Natural killer cell (primary cell): ENCODE results near the gene BEST2. TPM values are rescaled to one million over a fixed set of nuclear protein-coding genes. Genes with fewer than 3 reads are reported as not detected.

Source experiments
- ATAC-seq, 3 donors: fragments of 150-1000 bp in 2 of 3; fragments of 200-7000 bp in 1 of 3; cut with Tn5 transposase; 1 replicate in 1 of 3; 2 replicates in 2 of 3; pipeline ENCODE4 v1.10.0; 2021; ENCODE audit warnings: mild to moderate bottlenecking in 2 of 3, moderate library complexity in 2 of 3
- DNase-seq, 2 donors: peaks; one replicate each; pipeline versions ENCODE4 v3.0.0 to v3.0.0-alpha.2; 2013 to 2021; ENCODE audit warnings: mixed read lengths in 1 of 2
- H3K27ac ChIP-seq: one replicate; pipeline ENCODE4 v1.5.1; 2013; ENCODE audit warnings: mild to moderate bottlenecking, low read length
- H3K27me3 ChIP-seq: one replicate; pipeline ENCODE4 v1.6.1; 2013; ENCODE audit warnings: low read length; ENCODE audit not compliant: control insufficient read depth, insufficient read depth
- H3K36me3 ChIP-seq: one replicate; pipeline ENCODE4 v1.6.1; 2013; ENCODE audit warnings: low read length; ENCODE audit not compliant: control insufficient read depth, insufficient read depth
- H3K4me1 ChIP-seq: one replicate; pipeline ENCODE4 v1.6.1; 2013; ENCODE audit warnings: low read length; ENCODE audit not compliant: control insufficient read depth, insufficient read depth
- H3K4me3 ChIP-seq: one replicate; pipeline ENCODE4 v1.5.1; 2013; ENCODE audit warnings: low read length
- H3K9me3 ChIP-seq: one replicate; pipeline ENCODE4 v1.6.1; 2013; ENCODE audit warnings: low read length; ENCODE audit not compliant: control insufficient read depth, insufficient read depth
- H3K27ac Mint-ChIP-seq, 2 donors: one replicate each; pipeline ENCODE4 v1.8.0; 2022; ENCODE audit warnings: mild to moderate bottlenecking in 2 of 2, mixed read lengths in 2 of 2, moderate library complexity in 1 of 2
- H3K27me3 Mint-ChIP-seq, 2 donors: one replicate each; pipeline ENCODE4 v1.8.0; 2022; ENCODE audit warnings: low read depth in 2 of 2, mixed read lengths in 2 of 2
- H3K36me3 Mint-ChIP-seq: one replicate; pipeline ENCODE4 v1.8.0; 2022; ENCODE audit warnings: mixed read lengths
- H3K4me1 Mint-ChIP-seq, 2 donors: one replicate each; pipeline ENCODE4 v1.8.0; 2022; ENCODE audit warnings: mixed read lengths in 2 of 2
- H3K4me3 Mint-ChIP-seq: one replicate; pipeline ENCODE4 v1.8.0; 2022; ENCODE audit warnings: mild to moderate bottlenecking, moderate library complexity, mixed read lengths
- H3K9me3 Mint-ChIP-seq, 2 donors: one replicate each; pipeline ENCODE4 v1.8.0; 2022; ENCODE audit warnings: mixed read lengths in 2 of 2
- WGBS: methylation state at CpG from one replicate; pipeline ENCODE4 v1.1.7; 2013; ENCODE audit warnings: missing lambda C conversion rate; ENCODE audit not compliant: insufficient coverage; 5-methylcytosine and 5-hydroxymethylcytosine counted together
- intact Hi-C: fragments of 100-400 bp; cut with micrococcal nuclease; formaldehyde crosslinking; loops from one replicate; pipeline ENCODE4 v1.14.2; 2022
- total RNA-seq, 4 donors: library from RNA; stranded (reverse); fragments of 120-200 nt in 1 of 4; gene quantifications; one replicate each; pipeline versions ENCODE4 v1.2.3 to v1.2.4, GENCODE V29; 2013 to 2022
- TF ChIP-seq, protein P1 (sequence below): fragments of 200-600 bp; IDR thresholded peaks from one replicate; pipeline ENCODE4 v1.8.0; 2022; ENCODE audit warnings: antibody characterized with exemption

BEST2 gene
- total RNA-seq, 3 donors from 2014 or later (not counting 1 experiment from before 2014, with no cell fraction given): not detected

DNA sequence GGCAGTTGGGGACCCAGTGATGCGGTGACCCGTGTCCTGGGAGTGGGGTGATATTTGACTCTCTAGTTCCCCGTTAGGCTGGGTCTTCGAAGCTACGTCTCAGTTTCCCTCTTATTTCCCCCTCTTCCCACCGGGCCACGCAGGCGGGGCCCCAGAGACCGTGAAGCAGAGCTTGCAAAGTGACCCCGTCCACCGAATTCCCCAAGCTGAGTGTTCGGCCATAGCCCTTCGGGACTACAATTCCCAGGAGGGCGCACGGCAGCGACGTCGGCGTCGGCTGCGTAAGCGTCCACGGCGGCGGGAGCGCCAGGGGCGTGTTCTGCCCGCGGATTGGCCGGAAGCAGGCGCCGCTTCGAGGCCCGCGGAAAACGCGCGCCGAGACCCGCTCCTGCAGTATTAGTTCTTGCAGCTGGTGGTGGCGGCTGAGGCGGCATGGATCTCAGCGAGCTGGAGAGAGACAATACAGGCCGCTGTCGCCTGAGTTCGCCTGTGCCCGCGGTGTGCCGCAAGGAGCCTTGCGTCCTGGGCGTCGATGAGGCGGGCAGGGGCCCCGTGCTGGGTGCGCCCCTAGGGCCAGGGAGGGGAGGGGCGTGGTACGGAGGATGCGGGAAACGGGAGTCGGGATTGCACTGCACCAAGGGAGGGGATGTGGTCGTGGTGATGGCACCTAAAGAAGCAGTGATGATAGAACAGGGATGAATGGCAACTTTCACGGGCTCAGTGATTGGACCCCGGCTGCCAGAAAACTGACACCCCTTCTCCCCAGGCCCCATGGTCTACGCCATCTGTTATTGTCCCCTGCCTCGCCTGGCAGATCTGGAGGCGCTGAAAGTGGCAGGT lies 54.9 kb downstream of the BEST2 start, which contains the start of gene RNASEH2A:
RNASEH2A (plus strand) TSS at position 343 of the 840 bp plus-strand sequence; CDS start at position 433, 90 bp downstream.
- peak within 1 kb of the TSS; percentile 93 for H3K4me3 ChIP-seq
- Mint-ChIP-seq H3K36me3 (no peaks in the 10 kb centered on the region), H3K4me1 (peaks cover 17 to 26% of the 10 kb centered on the region in 2 donors), H3K27ac (peak within 1 kb of the TSS; percentile 83 to 94), H3K9me3 (no peaks in the 10 kb centered on the region), H3K4me3 (peak within 1 kb of the TSS; percentile 93), H3K27me3 (peaks cover 0 to 5% of the 10 kb centered on the region in 2 donors)
- peak; percentile 94 to 98 (median 96) for ATAC-seq
- peaks cover 27% of the 10 kb centered on the region for H3K4me1 ChIP-seq
- H3K36me3 ChIP-seq: peaks cover 13% of the 10 kb centered on the region
- TF ChIP-seq, protein P1, sequence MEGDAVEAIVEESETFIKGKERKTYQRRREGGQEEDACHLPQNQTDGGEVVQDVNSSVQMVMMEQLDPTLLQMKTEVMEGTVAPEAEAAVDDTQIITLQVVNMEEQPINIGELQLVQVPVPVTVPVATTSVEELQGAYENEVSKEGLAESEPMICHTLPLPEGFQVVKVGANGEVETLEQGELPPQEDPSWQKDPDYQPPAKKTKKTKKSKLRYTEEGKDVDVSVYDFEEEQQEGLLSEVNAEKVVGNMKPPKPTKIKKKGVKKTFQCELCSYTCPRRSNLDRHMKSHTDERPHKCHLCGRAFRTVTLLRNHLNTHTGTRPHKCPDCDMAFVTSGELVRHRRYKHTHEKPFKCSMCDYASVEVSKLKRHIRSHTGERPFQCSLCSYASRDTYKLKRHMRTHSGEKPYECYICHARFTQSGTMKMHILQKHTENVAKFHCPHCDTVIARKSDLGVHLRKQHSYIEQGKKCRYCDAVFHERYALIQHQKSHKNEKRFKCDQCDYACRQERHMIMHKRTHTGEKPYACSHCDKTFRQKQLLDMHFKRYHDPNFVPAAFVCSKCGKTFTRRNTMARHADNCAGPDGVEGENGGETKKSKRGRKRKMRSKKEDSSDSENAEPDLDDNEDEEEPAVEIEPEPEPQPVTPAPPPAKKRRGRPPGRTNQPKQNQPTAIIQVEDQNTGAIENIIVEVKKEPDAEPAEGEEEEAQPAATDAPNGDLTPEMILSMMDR: no peak
- peak within 1 kb of the TSS; percentile 72 for H3K27ac ChIP-seq
- peaks cover 4% of the 10 kb centered on the region for H3K27me3 ChIP-seq
- WGBS: 4% methylated on average over 64 of the region's 66 CpGs
- peak; percentile 80 to 93 for DNase-seq
- no peaks in the 10 kb centered on the region for H3K9me3 ChIP-seq
- intact Hi-C loops: loop anchor here (5.0 kb wide), 1 partner anchor 36 kb away; no protein-coding TSS in a partner anchor

Other genes with a start within 250 kb of the BEST2 start
- gene ZNF564, start 200.3 kb upstream of the BEST2 start, total RNA-seq: 10 to 100 TPM; 22.0 to 27.1 (median 23.3) TPM
- 10 to 100 TPM; 12.0 to 21.4 (median 20.9) TPM for gene ZNF490, start 141.0 kb upstream of the BEST2 start, total RNA-seq
- 10 to 100 TPM; 52.6 to 62.0 (median 56.5) TPM for gene ZNF791, start 140.9 kb upstream of the BEST2 start, total RNA-seq
- 100 to 1,000 TPM; 107 to 118 (median 112) TPM for gene MAN2B1, start 85.0 kb upstream of the BEST2 start, total RNA-seq
- gene WDR83, start 85.0 kb upstream of the BEST2 start, total RNA-seq: 10 to 100 TPM; 17.0 to 25.8 (median 25.1) TPM
- 100 to 1,000 TPM; 143 to 193 (median 145) TPM for gene DHPS, start 69.9 kb upstream of the BEST2 start, total RNA-seq
- not detected for gene GNG14, start 63.8 kb upstream of the BEST2 start, total RNA-seq
- gene FBXW9, start 55.2 kb upstream of the BEST2 start, total RNA-seq: 1 to 10 TPM; 2.2 to 3.2 (median 2.9) TPM
- 10 to 100 TPM; 56.8 to 66.6 (median 58.2) TPM for gene TNPO2, start 27.9 kb upstream of the BEST2 start, total RNA-seq
- gene TRIR, start 17.1 kb upstream of the BEST2 start, total RNA-seq: 100 to 1,000 TPM; 217 to 228 (median 219) TPM
- 10 to 100 TPM; 42.2 to 51.3 (median 44.2) TPM for gene GET3, start 14.3 kb upstream of the BEST2 start, total RNA-seq
- 10 to 100 TPM; 13.3 to 15.3 (median 13.9) TPM for gene HOOK2, start 23.8 kb downstream of the BEST2 start, total RNA-seq
- gene JUNB, start 39.7 kb downstream of the BEST2 start, total RNA-seq: 100 to 1,000 TPM; 781 to 903 (median 859) TPM
- 10 to 100 TPM; 28.8 to 67.1 (median 66.9) TPM for gene PRDX2, start 50.0 kb downstream of the BEST2 start, total RNA-seq
- 1 to 10 TPM; 1.7 to 2.8 (median 2.2) TPM for gene THSD8, start 50.3 kb downstream of the BEST2 start, total RNA-seq
- 1 to 10 TPM; 6.6 to 8.7 (median 7.4) TPM for gene RNASEH2A, start 54.8 kb downstream of the BEST2 start, total RNA-seq
- not detected for gene RTBDN, start 82.8 kb downstream of the BEST2 start, total RNA-seq
- gene MAST1, start 86.7 kb downstream of the BEST2 start, total RNA-seq: under 1 TPM in 2 of 3 donors, not detected in 1; 0.07 to 0.88 TPM
- gene DNASE2, start 129.7 kb downstream of the BEST2 start, total RNA-seq: 10 to 100 TPM; 28.3 to 31.7 (median 31.2) TPM
- not detected for gene KLF1, start 135.4 kb downstream of the BEST2 start, total RNA-seq
- 10 to 100 TPM; 35.9 to 41.7 (median 36.3) TPM for gene GCDH, start 139.4 kb downstream of the BEST2 start, total RNA-seq
- 1 to 10 TPM in 1 of 3 donors, under 1 TPM in 2; 0.88 to 2.2 (median 0.92) TPM for gene SYCE2, start 167.5 kb downstream of the BEST2 start, total RNA-seq
- 10 to 100 TPM; 29.3 to 34.5 (median 32.0) TPM for gene FARSA, start 181.9 kb downstream of the BEST2 start, total RNA-seq
- gene CALR, start 186.8 kb downstream of the BEST2 start, total RNA-seq: 100 to 1,000 TPM; 588 to 813 (median 763) TPM
- 10 to 100 TPM; 79.2 to 81.2 (median 80.3) TPM for gene RAD23A, start 194.1 kb downstream of the BEST2 start, total RNA-seq
- gene GADD45GIP1, start 205.4 kb downstream of the BEST2 start, total RNA-seq: 1 to 10 TPM; 5.3 to 7.1 (median 5.7) TPM
- gene DAND5, start 217.8 kb downstream of the BEST2 start, total RNA-seq: not detected
- gene NFIX, start 243.7 kb downstream of the BEST2 start, total RNA-seq: 1 to 10 TPM in 2 of 3 donors, under 1 TPM in 1; 0.61 to 2.1 (median 1.3) TPM